Fibroblast of lung (primary cell): ENCODE results near the gene B3GALT5. TPM values are rescaled to one million over a fixed set of nuclear protein-coding genes. Genes with fewer than 3 reads are reported as not detected.

Source experiments
- DNase-seq, 2 donors: peaks; one replicate each; pipeline versions ENCODE4 v3.0.0 to v3.0.0-alpha.2; 2010; ENCODE audit warnings: low read depth in 2 of 2
- H2AFZ ChIP-seq: 2 replicates; pipeline ENCODE4 v1.5.1; 2012; ENCODE audit warnings: low read length, control low read depth, inconsistent platforms
- H3K27ac ChIP-seq: 2 replicates; pipeline ENCODE4 v1.5.1; 2011; ENCODE audit warnings: low read length, control low read depth; ENCODE audit not compliant: insufficient read depth
- H3K27me3 ChIP-seq: 2 replicates; pipeline ENCODE4 v1.5.1; 2011; ENCODE audit warnings: mild to moderate bottlenecking, low read length; ENCODE audit not compliant: control insufficient read depth, insufficient read depth
- H3K36me3 ChIP-seq: 2 replicates; pipeline ENCODE4 v1.5.1; 2011; ENCODE audit warnings: low read length; ENCODE audit not compliant: control insufficient read depth, insufficient read depth
- H3K4me1 ChIP-seq: 2 replicates; pipeline ENCODE4 v1.5.1; 2011; ENCODE audit warnings: low read length; ENCODE audit not compliant: control insufficient read depth, insufficient read depth; ENCODE audit errors: extremely low read depth
- H3K4me2 ChIP-seq: 2 replicates; pipeline ENCODE4 v1.5.1; 2011; ENCODE audit warnings: low read length, control low read depth; ENCODE audit not compliant: insufficient read depth; ENCODE audit errors: extremely low read depth
- H3K4me3 ChIP-seq, 4 experiments: fragments of 200-600 bp in 1 of 4; sonication (generic) in 1 of 4; replicated peaks in 1 of 4; 2 replicates each; pipeline ENCODE4 v1.5.1; 2011 to 2016; ENCODE audit warnings: low read length in 4 of 4, low read depth in 3 of 4, mild to moderate bottlenecking in 3 of 4, control low read depth in 2 of 4, inconsistent platforms in 1 of 4, mixed read lengths in 1 of 4; ENCODE audit not compliant: insufficient read depth in 1 of 4; ENCODE audit errors: control extremely low read depth in 1 of 4
- H3K79me2 ChIP-seq: 2 replicates; pipeline ENCODE4 v1.5.1; 2012; ENCODE audit warnings: mild to moderate bottlenecking, low read length, inconsistent platforms; ENCODE audit not compliant: control insufficient read depth, insufficient read depth
- H3K9ac ChIP-seq: 2 replicates; pipeline ENCODE4 v1.5.1; 2011; ENCODE audit warnings: mild to moderate bottlenecking, low read length, control low read depth; ENCODE audit not compliant: insufficient read depth
- H3K9me3 ChIP-seq: 2 replicates; pipeline ENCODE4 v1.5.1; 2012; ENCODE audit warnings: low read depth, low read length; ENCODE audit not compliant: control insufficient read depth, insufficient read depth
- H4K20me1 ChIP-seq: 2 replicates; pipeline ENCODE4 v1.5.1; 2011; ENCODE audit warnings: low read length; ENCODE audit not compliant: control insufficient read depth, insufficient read depth; ENCODE audit errors: extremely low read depth
- EZH2 ChIP-seq: IDR thresholded peaks from 2 replicates; pipeline ENCODE4 v1.5.1; 2012; ENCODE audit warnings: low read length, control low read depth, mild to moderate bottlenecking; ENCODE audit errors: missing control alignments
- polyA plus RNA-seq, 2 donors: library from polyadenylated mRNA; depleted of rRNA in 1 of 2; stranded (reverse) in 1 of 2; unstranded in 1 of 2; fragments of >200 nt; gene quantifications; 2 replicates each; pipeline ENCODE4 v1.2.1, GENCODE V29; 2011 to 2012; ENCODE audit warnings: missing spikeins in 1 of 2
- total RNA-seq: library from RNA; depleted of rRNA; stranded (reverse); fragments of >200 nt; gene quantifications from 2 replicates; pipeline ENCODE4 v1.2.1, GENCODE V29; 2014
- TF ChIP-seq, protein P1 (sequence below), 2 donors: IDR thresholded peaks in 1 of 2; conservative IDR thresholded peaks in 1 of 2; 1 replicate in 1 of 2; 2 replicates in 1 of 2; pipeline ENCODE4 v1.5.1; 2011 to 2012; ENCODE audit warnings: low read length in 2 of 2, control low read depth in 1 of 2, inconsistent platforms in 1 of 2, low read depth in 1 of 2, mild to moderate bottlenecking in 1 of 2

Gene B3GALT5
- total and polyA plus RNA-seq, 2 donors (not counting 1 experiment from before 2014, with no cell fraction given), result under 0.01 TPM

GRCh38 chr21:39696618-39697017, 83.9 kb downstream of the B3GALT5 start:
- H3K4me2 ChIP-seq, result no peak overlapping the region
- no peaks in the 10 kb centered on the region for H4K20me1 ChIP-seq
- H3K27me3 ChIP-seq, result no peaks in the 10 kb centered on the region
- no peaks in the 10 kb centered on the region for H3K9me3 ChIP-seq
- no peak overlapping the region for H2AFZ ChIP-seq
- no peak for TF ChIP-seq EZH2
- TF ChIP-seq, protein P1, sequence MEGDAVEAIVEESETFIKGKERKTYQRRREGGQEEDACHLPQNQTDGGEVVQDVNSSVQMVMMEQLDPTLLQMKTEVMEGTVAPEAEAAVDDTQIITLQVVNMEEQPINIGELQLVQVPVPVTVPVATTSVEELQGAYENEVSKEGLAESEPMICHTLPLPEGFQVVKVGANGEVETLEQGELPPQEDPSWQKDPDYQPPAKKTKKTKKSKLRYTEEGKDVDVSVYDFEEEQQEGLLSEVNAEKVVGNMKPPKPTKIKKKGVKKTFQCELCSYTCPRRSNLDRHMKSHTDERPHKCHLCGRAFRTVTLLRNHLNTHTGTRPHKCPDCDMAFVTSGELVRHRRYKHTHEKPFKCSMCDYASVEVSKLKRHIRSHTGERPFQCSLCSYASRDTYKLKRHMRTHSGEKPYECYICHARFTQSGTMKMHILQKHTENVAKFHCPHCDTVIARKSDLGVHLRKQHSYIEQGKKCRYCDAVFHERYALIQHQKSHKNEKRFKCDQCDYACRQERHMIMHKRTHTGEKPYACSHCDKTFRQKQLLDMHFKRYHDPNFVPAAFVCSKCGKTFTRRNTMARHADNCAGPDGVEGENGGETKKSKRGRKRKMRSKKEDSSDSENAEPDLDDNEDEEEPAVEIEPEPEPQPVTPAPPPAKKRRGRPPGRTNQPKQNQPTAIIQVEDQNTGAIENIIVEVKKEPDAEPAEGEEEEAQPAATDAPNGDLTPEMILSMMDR (conservative IDR thresholded peaks at IDR 0.05 in 1 of 2, IDR thresholded peaks at IDR 0.05 in 1 of 2; ENCODE audit: low read depth in 1 of 2, low read length in 2 of 2), result no peak
- no peaks in the 10 kb centered on the region for H3K79me2 ChIP-seq
- H3K27ac ChIP-seq, result no peak overlapping the region
- no peaks in the 10 kb centered on the region for H3K4me1 ChIP-seq
- H3K4me3 ChIP-seq, result no peak overlapping the region
- H3K36me3 ChIP-seq, result no peaks in the 10 kb centered on the region
- DNase-seq, result peak; percentile 1 to 13
- no peak overlapping the region for H3K9ac ChIP-seq

GRCh38 chr21:39700318-39700717, 87.6 kb downstream of the B3GALT5 start:
- DNase-seq, result no peak
- no peaks in the 10 kb centered on the region for H4K20me1 ChIP-seq
- H2AFZ ChIP-seq, result no peak overlapping the region
- H3K79me2 ChIP-seq, result no peaks in the 10 kb centered on the region
- TF ChIP-seq EZH2, result no peak
- TF ChIP-seq, protein P1 (conservative IDR thresholded peaks at IDR 0.05 in 1 of 2, IDR thresholded peaks at IDR 0.05 in 1 of 2; ENCODE audit: low read depth in 1 of 2, low read length in 2 of 2), result no peak
- no peak overlapping the region for H3K9ac ChIP-seq
- no peaks in the 10 kb centered on the region for H3K27me3 ChIP-seq
- H3K36me3 ChIP-seq, result no peaks in the 10 kb centered on the region
- no peak overlapping the region for H3K27ac ChIP-seq
- H3K4me2 ChIP-seq, result no peak overlapping the region
- no peaks in the 10 kb centered on the region for H3K9me3 ChIP-seq
- H3K4me1 ChIP-seq, result no peaks in the 10 kb centered on the region
- H3K4me3 ChIP-seq, result no peak overlapping the region

- no peak overlapping the region for H2AFZ ChIP-seq
- no peak for TF ChIP-seq EZH2
- TF ChIP-seq, protein P1 (conservative IDR thresholded peaks at IDR 0.05 in 1 of 2, IDR thresholded peaks at IDR 0.05 in 1 of 2; ENCODE audit: low read depth in 1 of 2, low read length in 2 of 2), result no peak
- H3K27me3 ChIP-seq, result no peaks in the 10 kb centered on the region
- no peaks in the 10 kb centered on the region for H4K20me1 ChIP-seq
- no peaks in the 10 kb centered on the region for H3K79me2 ChIP-seq
- H3K4me2 ChIP-seq, result no peak overlapping the region
- DNase-seq, result no peak
- no peaks in the 10 kb centered on the region for H3K36me3 ChIP-seq
- H3K27ac ChIP-seq, result no peak overlapping the region
- no peaks in the 10 kb centered on the region for H3K4me1 ChIP-seq
- H3K4me3 ChIP-seq, result no peak overlapping the region
- no peak overlapping the region for H3K9ac ChIP-seq
- H3K9me3 ChIP-seq, result no peaks in the 10 kb centered on the region
Measured at GRCh38 chr21:39703578-39703977, 90.8 kb downstream of the B3GALT5 start.
